Endometrial microvascular endothelial cells (primary cell): ENCODE results near the gene RIMBP2. TPM values are rescaled to one million over a fixed set of nuclear protein-coding genes. Genes with fewer than 3 reads are reported as not detected.

ENCODE experiments used
- in situ Hi-C: cut with HindIII; loops from 2 replicates; pipeline ENCODE4 v1.10.0; 2017; ENCODE audit warnings: low sequenced_read_pairs, low pct_unique_long_range_greater_than_20kb; ENCODE audit errors: inconsistent ontology term
- total RNA-seq: library from RNA; depleted of rRNA; stranded (reverse); fragments of >200 nt; gene quantifications from one replicate; pipeline ENCODE4 v1.2.3, GENCODE V29; 2015; ENCODE audit errors: inconsistent ontology term

RIMBP2 gene
- total RNA-seq, 1 donor from 2014 or later = not detected

DNA sequence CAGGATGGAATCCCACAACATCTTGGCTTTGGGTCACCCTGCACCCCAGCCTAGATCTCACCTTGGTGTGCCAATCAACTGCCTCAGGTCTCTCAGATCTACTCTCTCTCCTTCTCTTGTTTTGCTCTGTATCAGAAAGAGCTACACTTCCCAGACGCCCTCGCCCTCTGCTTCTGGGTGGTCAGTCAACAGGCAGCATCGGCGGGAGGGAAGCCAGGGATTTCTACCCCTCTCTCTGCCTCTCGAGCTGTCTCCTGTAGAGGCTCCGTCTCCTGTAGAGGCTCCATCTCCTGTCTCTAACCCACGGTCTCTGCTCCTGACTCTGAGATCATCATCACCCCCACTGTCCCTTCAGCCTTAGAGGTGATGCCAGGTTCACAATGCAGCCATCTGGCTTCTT is 226.8 kb downstream of the RIMBP2 start:
- in situ Hi-C loops = no loop called here

DNA sequence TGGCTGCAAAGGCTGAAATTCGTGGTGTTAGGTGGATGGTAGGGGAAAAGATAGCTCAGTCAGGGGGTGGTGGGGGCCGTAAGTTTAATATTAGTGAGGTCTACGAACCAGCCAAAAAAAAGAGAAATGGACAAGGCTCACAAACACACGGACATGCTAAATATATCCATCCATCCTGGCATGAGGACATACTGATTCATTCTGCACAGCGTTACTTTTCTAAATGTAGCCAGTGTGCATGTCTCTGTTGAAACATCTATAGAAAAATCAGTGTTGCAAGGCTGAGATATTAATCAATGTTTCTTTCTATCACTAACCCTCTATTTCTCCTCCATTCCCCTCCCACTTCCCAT is 227.8 kb downstream of the RIMBP2 start:
- in situ Hi-C loops = no loop called here

DNA sequence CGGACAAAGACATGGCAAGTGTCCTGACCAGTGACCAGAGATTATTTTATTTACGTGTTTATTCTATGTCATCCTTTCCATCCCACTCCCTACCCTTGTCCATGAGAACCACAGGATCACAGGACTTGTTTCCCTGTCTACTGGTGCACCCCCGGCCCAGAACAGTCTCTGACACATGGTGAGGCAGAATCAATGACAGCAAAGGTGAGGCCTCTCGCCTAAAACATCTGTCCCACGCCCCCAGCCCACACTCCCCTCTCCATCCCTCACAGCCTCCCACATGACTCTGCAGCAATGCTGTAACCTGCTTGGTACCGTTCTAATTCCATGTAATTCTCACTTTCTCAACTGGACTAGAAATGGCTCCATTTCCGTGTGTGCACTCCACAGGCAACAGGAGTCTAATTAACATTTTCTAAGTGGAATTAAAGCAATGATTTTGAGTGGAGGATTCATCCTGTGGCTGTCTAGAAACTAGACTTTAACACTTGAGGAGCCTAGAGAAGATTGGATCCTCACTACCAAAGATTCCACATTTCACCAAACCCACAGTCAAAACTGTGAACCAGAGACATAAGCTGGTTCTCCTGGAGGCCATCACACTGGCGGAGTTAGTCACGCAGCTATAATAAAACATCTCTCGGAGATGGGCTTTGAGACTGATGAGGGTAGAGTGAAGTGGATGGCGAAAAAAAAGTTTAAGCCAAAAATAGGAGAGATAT is 228.3 kb downstream of the RIMBP2 start:
- in situ Hi-C loops = no loop called here

DNA sequence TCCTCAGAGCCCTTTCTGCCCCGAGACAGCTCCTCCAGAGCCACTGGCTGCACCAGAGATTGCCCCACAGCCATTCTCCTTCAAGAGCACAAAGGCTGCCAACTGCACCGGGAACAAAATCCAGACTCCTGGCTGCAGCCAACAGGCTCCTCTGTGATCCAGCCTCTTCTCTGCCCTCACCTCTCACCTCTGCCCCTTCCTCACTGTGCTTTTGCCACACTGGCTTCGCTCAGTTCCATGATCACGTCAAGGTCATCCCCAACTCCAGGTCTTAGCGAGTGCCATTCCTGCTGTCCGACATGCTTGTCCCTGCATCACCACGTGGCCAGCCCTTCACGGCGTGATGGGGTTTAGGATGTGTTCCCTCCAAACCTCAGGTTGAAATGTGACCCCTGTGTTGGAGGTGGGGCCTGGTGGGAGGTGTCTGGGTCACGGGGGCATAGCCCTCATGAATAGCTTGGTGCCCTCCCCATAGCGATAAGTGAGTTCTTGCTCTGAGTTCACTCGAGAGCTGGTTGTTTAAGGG is 229.1 kb downstream of the RIMBP2 start:
- in situ Hi-C loops = no loop called here

DNA sequence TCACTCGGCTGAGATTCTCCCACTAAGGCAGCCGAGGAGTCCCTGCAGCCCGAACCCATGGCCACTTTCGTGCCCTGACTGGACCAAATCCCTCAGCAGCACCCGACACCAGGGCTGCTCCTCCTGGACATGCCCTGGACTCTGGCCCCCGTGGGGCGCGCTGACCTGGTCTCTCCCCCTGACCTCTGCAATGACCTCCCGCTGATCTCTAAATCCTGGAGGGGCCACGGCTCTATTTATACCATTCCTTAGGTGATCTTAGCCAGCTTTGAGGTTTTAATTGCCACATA is 230.0 kb downstream of the RIMBP2 start:
- in situ Hi-C loops = no loop called here

DNA sequence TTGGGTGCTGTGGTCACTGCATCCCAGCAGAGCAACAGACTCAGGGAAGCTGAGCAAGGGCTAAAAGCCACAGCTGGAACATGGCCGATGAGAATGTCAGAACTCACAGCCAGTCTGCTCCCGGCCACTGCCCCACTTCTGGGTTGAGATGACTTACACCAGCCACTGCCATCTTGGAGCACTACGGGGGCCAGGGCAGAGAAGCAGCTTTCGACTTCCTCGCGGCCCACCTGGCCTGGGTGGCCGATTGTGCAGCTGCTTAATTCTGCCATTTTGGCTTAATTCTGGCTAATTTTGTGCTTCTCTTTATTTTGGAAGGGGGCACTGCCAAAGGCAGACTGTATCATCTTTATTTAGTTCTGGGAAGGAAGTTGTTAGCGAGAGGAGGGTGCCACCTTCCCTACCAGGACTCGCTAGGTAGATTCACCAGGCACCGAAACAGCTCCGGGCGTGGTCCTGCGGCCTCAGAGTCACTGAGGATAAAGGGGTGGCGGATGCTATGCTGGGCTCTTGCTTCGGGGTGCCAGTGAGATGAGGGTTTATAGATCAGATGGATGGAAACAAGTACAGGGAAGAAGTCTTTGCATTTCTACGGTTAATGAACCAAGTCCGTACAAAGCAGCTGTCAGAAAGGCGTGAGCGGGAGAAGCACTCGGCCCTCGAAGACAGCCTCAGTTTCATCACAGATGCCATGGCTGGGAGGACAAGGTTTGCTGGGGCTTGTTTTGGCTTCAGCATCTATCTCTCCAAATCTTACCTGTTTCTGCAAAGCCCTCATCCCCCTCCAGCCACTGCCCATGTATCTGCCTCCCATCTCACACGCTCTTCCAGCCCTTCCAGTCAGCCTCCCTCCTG is 230.6 kb downstream of the RIMBP2 start:
- in situ Hi-C loops = no loop called here

DNA sequence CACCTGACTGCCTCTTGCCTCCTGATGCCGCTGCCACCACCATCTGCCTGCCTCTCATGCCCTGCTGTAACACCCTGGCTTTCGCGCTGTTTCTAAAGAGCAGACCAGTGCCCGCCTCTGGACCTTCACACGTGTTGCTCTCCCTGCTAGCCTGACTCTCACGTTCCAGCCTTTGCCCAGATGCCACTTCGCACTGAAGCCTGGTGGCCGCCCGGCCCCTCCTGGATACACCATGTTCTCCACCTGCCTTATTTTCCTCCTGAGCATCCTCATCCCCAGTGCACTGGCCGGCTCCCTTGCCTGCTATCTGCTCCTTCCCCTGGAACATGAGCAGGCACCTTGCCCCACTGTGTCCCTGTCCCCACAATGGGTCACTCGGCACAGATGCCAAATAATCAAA is 231.9 kb downstream of the RIMBP2 start:
- in situ Hi-C loops = no loop called here

DNA sequence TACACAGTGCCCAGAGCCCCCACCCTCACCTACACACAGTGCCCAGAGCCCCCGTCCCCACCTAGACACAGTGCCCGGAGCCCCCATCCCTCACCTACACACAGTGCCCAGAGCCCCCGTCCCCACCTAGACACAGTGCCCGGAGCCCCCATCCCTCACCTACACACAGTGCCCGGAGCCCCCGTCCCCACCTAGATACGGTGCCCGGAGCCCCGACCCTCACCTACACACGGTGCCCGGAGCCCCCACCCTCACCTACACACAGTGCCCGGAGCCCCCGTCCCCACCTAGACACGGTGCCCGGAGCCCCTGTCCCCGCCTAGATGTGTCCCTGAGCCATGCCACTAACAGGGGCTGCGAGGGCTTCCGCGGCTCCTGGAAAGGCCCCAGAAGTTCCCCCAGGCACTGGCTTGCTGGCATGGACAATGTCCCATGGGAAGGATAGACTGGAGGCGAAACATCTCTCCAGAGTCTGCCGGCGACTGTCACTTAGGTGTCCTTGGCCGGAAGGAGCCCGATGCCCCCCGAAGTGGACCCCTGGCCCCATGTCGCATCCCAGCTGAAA is 232.4 kb downstream of the RIMBP2 start:
- in situ Hi-C loops = no loop called here

DNA sequence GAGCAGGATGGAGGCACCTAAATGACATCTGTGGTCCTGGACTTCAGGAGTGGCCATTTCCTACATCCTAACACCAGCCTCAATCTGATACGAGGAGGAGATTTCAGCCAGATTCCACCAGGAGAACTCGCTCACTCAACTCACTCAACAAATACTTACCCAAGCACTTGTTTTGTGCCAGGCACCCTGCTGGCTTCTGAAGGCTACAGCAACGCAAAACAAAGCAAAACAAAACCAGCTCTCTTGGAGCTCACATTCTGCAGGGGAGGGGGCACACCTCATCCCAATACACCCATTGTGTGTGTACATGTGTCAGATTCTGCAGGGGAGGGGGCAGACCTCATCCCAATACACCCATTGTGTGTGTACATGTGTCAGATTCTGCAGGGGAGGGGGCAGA is 233.7 kb downstream of the RIMBP2 start:
- in situ Hi-C loops = no loop called here

DNA sequence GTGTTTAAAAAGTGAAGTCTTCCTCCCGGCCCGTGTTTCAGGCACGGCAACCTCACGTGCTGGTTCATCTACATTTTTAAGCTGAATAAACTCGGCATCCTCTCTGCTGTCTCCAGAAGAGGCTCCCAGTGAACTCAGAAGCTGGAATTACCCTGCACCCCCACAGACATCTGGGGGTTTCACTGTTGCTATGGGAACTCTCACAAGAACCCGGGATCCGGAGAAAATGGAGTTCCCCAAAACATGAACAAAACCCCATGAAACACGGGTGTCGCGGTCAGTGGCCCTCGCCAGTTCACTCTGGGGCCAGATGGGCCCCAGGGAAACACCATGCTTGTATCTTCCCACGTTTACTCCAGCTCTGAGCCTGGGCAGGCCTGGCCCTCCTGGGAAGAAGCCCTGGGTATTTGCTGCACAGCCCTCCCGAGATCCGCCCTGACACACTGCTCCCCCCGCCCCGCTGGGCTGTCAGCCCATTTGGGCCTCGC is 234.7 kb downstream of the RIMBP2 start:
- in situ Hi-C loops = no loop called here

DNA sequence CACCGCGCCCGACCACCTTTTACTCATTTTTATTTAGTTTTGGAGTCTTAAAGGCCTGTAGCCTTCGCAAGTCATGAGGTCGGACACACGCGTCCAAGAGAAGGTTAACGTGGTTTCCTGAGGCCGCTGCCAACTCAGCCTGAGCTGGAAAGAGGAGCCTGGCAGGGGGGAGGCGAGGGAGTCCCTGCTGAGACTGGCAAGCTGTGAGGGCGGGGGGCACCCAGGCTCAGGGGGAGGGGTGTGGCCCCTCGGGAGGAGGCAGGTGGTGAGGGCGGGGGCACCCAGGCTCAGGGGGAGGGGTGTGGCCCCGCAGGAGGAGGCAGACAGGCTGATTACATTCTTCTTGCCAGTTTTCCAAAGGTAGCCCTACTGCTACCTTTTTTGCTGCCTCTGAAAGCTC is 235.2 kb downstream of the RIMBP2 start:
- in situ Hi-C loops = no loop called here

DNA sequence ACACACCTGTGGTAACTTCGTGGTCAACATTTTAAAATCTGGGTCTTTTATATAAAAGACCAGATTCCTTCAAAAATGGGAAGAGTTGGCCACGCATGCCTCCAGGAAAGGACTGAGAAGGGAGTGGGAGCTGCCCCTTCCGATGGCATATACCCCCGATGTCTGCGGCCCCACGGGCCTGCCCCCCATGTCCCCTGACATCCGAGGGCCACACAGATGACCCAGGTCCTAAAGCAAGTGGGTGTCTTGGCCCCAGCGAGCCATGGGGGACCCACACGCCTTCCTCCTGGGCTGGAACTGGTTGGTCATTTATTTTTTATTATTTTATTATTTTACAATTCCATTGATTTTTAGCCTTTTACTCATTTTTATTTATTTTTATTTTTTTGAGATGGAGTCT is 235.9 kb downstream of the RIMBP2 start:
- in situ Hi-C loops = no loop called here

DNA sequence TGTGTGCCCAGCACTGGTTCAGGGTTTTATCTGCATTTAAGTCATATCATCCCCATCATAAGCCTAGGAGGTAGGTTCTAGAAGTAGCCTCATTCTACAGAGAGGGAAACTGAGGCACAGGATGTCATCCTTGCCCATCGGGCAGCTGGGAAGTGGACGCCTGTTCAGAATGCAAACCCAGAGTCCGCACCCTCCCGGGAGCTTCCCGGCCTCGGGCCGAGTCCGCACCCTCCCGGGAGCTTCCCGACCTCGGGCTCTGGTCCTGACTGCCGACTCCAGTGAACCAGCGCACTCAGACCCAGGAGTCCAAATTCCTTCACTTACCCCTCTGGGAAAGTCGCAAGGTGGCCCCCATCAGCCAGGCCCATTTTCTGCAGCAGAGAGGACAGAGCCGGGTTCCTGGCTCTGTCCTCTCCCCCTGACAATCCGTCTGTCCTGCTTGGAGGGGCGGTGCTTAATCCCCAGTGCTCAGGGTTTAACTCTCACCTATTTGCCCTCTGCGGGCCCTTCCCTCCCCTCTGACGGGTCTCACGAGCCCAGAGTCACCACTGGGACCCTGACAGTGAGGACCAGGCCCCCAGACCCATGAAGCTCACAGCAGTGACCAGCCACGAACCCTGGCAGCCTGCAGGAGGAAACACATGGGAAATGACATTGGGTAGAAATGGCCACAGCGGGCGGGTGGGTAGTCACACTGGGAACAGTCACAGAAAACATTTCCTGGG is 236.5 kb downstream of the RIMBP2 start:
- in situ Hi-C loops = no loop called here

DNA sequence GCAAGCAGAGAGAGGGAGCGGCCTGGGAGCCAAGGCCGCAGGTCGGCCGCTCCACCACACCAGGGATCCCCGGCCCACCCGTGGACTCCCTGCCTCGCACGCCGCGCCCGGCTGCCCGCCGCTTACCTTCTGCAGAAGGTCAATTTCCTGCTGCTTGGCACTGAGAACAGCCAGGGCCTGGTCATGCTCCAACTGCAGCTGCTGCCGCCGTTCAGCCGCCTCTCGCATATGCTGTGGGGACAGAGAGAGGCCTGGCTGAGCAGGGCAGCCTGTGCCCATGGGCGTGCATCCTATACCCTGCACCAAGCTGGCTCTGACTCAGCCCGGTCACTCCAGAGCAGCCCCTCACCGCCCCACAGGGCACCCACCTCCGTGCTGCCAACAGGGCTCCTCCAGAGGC is 237.3 kb downstream of the RIMBP2 start:
- in situ Hi-C loops = no loop called here

DNA sequence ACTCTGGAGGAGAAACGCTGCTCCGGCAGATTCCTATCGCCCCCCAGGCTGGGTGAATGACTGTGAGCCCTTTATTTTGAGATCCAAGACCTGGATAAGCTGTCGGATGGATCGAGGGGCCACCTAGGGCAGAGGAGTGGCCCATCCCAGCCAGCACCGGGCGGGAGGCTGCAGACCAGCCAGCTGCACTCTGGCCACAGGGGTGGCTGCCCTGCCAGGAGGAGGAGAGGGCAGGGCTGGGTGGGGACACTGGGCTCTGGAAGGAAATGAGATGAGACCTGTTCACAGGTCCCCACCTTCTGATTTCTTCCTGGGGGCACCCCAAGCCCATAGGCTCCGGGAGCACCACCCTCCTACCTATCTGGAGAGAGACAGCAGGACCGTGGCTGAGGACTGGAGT is 238.4 kb downstream of the RIMBP2 start:
- in situ Hi-C loops = no loop called here

DNA sequence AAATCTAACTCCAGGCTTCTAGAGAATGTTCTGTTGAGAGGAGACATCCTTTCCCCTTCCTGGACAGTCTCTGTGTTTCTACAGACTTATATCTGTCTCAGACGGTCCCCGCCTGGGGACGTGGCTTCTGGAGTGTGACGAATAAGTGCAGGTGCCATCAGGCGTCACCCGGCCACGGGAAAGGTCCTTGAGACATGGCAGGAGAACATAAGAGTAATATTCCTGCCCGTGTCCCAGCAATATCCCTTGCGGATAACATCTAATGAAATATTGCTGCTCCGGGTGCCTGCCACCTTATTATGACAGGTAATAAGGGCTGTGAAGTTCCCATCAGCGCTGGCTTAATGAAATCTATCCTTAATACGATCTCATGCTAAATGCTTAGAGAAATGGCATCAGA is 238.8 kb downstream of the RIMBP2 start:
- in situ Hi-C loops = no loop called here

DNA sequence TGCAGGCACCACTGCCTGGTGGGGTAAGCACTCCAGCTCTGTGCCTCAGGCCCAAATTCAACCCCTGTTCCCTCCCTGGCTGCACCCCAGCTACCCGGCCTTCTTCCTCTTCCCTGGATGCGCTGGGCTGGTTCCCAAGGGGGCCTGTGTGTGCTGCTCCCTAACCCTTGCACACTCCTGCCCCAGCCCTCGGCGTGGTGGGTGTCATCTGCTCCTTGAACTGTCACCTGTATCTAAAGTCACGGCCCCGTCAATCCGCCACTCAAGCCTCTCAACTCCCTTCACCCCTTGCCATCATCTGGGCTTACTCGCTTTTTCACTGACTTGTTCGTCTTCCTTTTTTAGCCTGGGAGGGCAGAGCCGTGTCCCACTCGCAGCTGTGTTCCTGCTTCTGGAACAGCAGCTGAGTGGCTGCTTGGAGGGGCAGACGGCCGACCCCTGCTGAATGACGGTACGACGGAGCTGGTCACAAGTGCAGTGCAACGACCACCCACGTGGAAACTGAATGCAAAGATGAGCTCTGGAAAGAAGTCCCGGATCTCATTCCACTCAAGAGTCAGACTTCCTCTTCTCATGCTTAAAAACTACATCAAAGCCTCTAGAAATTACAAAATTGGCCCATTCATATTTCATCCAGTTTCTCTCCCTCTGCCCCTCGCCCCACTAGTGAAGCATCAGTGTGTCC is 239.5 kb downstream of the RIMBP2 start:
- in situ Hi-C loops = no loop called here

DNA sequence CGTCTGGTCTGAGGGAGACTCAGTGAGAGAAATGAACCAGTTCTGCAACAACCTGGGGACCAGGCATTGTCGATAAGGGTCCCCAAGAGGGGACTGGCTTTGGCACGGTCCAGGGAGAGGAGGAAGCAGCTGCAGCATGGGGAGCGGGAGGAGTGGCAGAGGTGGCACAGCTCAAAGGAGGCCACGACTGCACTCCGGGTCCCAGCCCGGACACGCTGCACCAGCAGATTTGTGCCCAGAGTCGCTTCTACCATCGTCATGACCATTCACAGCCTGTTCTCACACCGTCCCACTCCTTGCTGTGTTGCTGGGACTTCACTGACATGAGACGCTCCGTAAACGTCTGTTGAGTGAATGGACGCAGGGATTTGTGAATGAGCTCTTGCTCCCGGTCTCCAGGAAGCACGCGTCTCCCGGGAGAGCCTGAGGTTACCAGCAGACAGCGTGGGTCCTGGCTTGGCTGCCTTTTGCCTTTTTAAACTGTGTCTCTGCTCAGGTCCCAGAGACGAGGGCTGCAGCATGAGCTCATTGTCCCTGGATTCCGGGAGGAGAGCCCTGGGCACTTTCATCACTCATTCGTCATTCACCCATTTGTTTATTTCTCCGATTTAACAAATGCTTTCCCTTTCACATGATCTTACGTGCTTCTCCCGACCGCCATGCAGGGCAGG is 241.4 kb downstream of the RIMBP2 start:
- in situ Hi-C loops = no loop called here
